ENCODE results near the gene CHL1.

The CHL1 gene

GRCh38 chr3:264394-265156 lies 68.0 kb downstream of the CHL1 start:
- TF ChIP-seq CTCF (IDR thresholded peaks at IDR 0.05; ENCODE audit: low read depth, low read length), result no peak
- peak; percentile 4 for DNase-seq (ENCODE audit: extremely low read depth, low read depth)

- TF ChIP-seq CTCF (IDR thresholded peaks at IDR 0.05; ENCODE audit: low read depth, low read length), result no peak
Observed at GRCh38 chr3:267101-267500, 70.5 kb downstream of the CHL1 start.

DNA sequence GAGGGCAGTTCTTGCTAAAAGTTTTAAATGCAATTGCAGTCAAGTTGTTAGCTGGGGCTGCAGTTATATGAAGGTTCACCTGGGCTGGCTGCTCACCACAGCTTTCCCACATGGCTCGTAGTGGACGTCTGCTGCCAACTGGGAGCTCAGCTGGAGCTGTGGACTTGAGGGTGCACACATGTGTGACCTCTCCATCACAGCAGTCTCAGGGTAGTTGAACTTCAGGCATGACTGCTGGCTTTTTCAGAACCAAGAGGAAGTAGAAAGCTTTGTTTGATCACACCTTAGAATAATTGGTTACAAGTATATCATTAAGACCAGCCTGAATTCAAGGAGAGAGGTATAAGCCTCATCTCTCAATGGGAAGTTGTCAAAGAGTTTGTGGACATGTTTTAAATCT lies 74.1 kb downstream of the CHL1 start:
- DNase-seq (ENCODE audit: extremely low read depth, low read depth), result no peak
- no peak for TF ChIP-seq CTCF (IDR thresholded peaks at IDR 0.05; ENCODE audit: low read depth, low read length)

More at GRCh38 chr3:267101-267500, 70.5 kb downstream of the CHL1 start:
- DNase-seq (ENCODE audit: extremely low read depth, low read depth), result no peak

DNA sequence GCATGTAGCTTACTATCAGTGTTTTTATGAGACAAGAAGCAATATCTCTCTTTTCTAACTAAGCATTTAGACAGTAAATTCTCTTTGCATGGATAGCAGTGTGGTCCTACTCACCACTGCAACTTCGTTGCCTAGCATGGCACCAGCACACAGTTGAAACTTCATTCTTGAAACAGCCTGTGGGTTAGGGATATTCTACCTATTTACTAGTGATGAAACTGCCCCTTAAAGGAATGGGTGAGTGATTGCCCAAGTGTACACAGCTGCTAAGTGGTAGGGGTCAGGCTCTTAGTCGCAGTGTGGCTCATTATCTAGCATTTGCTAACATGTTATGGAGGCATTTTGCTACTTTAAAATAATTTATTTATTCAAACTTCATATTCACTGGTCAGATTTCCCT lies 78.4 kb downstream of the CHL1 start:
- no peak for TF ChIP-seq CTCF (IDR thresholded peaks at IDR 0.05; ENCODE audit: low read depth, low read length)
- DNase-seq (ENCODE audit: extremely low read depth, low read depth), result no peak

- DNase-seq (ENCODE audit: extremely low read depth, low read depth), result no peak
- no peak for TF ChIP-seq CTCF (IDR thresholded peaks at IDR 0.05; ENCODE audit: low read depth, low read length)
Observed at GRCh38 chr3:277873-278272, 81.3 kb downstream of the CHL1 start.

DNA sequence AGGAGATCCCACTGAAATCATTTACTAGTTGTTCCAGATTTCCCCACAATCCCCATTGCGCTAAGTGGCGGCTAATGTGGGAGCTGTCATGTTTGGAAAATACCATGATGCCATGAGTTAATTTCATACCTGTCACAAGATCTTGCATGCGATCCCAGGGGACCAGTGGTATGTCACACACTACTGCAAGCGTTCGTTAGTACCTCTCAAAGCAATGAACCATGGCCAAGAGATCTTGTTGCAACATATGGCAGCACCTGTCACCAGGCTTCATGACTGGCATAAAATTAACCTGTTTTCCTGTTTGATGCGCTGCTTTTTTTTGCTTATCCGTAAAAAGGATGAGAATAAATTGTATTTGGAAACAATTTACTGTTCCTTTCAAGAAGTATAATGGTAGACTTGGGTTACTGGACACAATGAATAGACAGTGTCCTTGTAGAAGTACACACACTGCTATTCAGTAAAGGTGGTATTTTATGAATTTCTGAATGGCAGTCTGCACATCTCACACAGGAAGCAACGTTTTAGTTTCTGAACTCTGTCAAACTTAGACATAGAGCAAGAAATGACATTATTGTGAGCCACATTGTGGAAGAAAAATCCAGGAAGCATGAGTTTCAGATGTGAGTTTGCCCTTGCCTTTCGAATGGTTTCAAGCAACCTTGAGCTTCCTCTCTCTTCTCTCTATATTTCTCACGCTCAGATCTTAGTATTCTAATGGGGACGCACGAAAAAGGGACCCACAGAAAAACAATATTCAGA lies 81.9 kb downstream of the CHL1 start:
- DNase-seq (ENCODE audit: extremely low read depth, low read depth), result no peak
- no peak for TF ChIP-seq CTCF (IDR thresholded peaks at IDR 0.05; ENCODE audit: low read depth, low read length)

- TF ChIP-seq CTCF (IDR thresholded peaks at IDR 0.05; ENCODE audit: low read depth, low read length), result no peak
- DNase-seq (ENCODE audit: extremely low read depth, low read depth), result no peak
Observed at GRCh38 chr3:279325-279724, 82.8 kb downstream of the CHL1 start.

All from AG09319 (cell line).